Breast epithelium (tissue), 4 donors: ENCODE measurements around the gene RBBP8NL. TPM values are rescaled to one million over a fixed set of nuclear protein-coding genes. Genes with fewer than 3 reads are reported as not detected.
A peak's percentile ranks its signal among the peaks of the same experiment; 100 is the strongest.

ENCODE experiments used
- DNase-seq, 2 donors: peaks; one replicate each; pipeline ENCODE4 v3.0.0-alpha.2; 2019; ENCODE audit warnings: low spot score in 2 of 2
- H3K27ac ChIP-seq, 2 donors: fragments of 200-600 bp; sonication (generic) in 1 of 2; one replicate each; pipeline ENCODE4 v1.5.1; 2016 to 2019; ENCODE audit warnings: mild to moderate bottlenecking in 1 of 2
- H3K27me3 ChIP-seq, 2 donors: fragments of 200-600 bp; sonication (generic) in 1 of 2; one replicate each; pipeline versions ENCODE4 v1.5.1 to v1.6.0; 2017 to 2019; ENCODE audit warnings: control low read depth in 1 of 2, mild to moderate bottlenecking in 1 of 2
- H3K36me3 ChIP-seq: fragments of 200-600 bp; one replicate; pipeline ENCODE4 v1.5.1; 2019
- H3K4me1 ChIP-seq, 2 donors: fragments of 200-600 bp; sonication (generic); one replicate each; pipeline ENCODE4 v1.5.1; 2016 to 2019; ENCODE audit warnings: control low read depth in 1 of 2
- H3K4me3 ChIP-seq, 3 donors: fragments of 200-600 bp; sonication (generic); 1 replicate in 2 of 3; 2 replicates in 1 of 3; pipeline ENCODE4 v1.5.1; 2016 to 2019; ENCODE audit warnings: mild to moderate bottlenecking in 3 of 3, moderate library complexity in 2 of 3
- H3K9me3 ChIP-seq, 2 donors: fragments of 200-600 bp; sonication (generic) in 1 of 2; one replicate each; pipeline ENCODE4 v1.5.1; 2016 to 2019; ENCODE audit warnings: control low read depth in 1 of 2
- POLR2A ChIP-seq: fragments of 450-650 bp; IDR thresholded peaks from one replicate; pipeline ENCODE4 v1.6.1; 2016; ENCODE audit warnings: antibody characterized with exemption, mild to moderate bottlenecking, moderate library complexity
- POLR2AphosphoS5 ChIP-seq, 3 donors: sonication (generic); formaldehyde crosslinking; IDR thresholded peaks; one replicate each; pipeline ENCODE4 v1.6.1; 2017; ENCODE audit warnings: antibody characterized with exemption in 3 of 3
- intact Hi-C: fragments of 100-400 bp; cut with DNase I; formaldehyde crosslinking; loops from one replicate; pipeline ENCODE4 v1.15.1; 2023; ENCODE audit warnings: low total_unique reads
- total RNA-seq, 3 donors: library from RNA; depleted of rRNA; stranded (reverse); fragments of >200 nt; gene quantifications; one replicate each; pipeline ENCODE4 v1.1.0, GENCODE V29; 2016
- TF ChIP-seq, protein P1 (sequence below), 3 donors: fragments of 450-650 bp; IDR thresholded peaks; one replicate each; pipeline ENCODE4 v1.5.1; 2016 to 2017; ENCODE audit warnings: antibody characterized with exemption in 3 of 3, mild to moderate bottlenecking in 3 of 3, moderate library complexity in 3 of 3

The RBBP8NL gene
- total RNA-seq, 3 donors from 2014 or later = 2.0 to 4.0 TPM; not detected in 1

DNA sequence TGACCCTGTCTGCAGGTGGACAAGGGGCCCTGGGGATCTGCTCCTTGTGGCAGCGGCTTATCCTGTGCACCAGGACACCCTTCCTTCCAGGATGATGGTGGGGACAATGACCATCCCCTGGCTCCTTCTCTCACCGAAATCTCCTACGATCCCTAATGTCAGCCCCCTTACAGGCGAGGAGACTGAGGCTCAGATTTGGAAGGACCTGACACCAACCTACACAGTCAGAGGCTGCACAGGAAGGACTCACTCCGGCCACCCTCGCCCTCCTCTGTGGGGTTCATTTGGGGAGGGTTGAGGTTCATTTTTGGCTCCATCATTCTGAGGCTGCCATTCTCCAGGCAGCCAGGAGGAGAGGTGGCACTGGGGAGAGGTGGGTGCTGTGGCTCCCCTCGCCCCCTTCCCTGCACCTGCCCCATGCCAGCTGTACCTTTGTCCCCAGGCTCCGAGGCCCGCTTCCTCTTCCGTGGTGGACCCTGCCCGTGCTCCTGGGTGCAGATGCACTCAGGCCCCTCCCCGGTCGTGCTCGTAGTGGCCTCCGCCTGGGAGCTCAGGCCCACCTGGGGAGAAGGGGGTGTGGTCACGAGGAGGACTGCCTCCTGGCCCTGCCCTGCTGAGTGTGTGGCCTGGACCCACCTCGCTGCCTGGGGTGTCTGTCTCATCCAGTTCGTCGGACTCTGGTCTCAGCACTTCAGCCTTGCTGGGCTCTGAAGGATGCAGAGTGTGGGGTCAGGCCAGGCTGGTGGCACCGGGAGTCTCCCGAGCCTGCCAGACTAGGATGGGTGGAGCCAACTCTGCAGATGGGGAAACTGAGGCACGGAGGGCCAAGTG lies 14.9 kb downstream of the RBBP8NL start:
- Histone ChIP-seq H3K9me3 (no peaks in the 10 kb centered on the region), H3K36me3 (no peaks in the 10 kb centered on the region), H3K4me1 (peaks cover 3 to 20% of the 10 kb centered on the region in 2 donors), H3K27ac (no peak overlapping the region), H3K4me3 (no peak overlapping the region), H3K27me3 (peaks cover 0 to 4% of the 10 kb centered on the region in 2 donors)
- DNase-seq = no peak
- intact Hi-C loops = no loop called here
- TF ChIP-seq POLR2A (no peak), POLR2AphosphoS5 (IDR thresholded peaks at IDR 0.05) (no peak)
- TF ChIP-seq, protein P1, sequence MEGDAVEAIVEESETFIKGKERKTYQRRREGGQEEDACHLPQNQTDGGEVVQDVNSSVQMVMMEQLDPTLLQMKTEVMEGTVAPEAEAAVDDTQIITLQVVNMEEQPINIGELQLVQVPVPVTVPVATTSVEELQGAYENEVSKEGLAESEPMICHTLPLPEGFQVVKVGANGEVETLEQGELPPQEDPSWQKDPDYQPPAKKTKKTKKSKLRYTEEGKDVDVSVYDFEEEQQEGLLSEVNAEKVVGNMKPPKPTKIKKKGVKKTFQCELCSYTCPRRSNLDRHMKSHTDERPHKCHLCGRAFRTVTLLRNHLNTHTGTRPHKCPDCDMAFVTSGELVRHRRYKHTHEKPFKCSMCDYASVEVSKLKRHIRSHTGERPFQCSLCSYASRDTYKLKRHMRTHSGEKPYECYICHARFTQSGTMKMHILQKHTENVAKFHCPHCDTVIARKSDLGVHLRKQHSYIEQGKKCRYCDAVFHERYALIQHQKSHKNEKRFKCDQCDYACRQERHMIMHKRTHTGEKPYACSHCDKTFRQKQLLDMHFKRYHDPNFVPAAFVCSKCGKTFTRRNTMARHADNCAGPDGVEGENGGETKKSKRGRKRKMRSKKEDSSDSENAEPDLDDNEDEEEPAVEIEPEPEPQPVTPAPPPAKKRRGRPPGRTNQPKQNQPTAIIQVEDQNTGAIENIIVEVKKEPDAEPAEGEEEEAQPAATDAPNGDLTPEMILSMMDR (IDR thresholded peaks at IDR 0.05) = no peak

DNA sequence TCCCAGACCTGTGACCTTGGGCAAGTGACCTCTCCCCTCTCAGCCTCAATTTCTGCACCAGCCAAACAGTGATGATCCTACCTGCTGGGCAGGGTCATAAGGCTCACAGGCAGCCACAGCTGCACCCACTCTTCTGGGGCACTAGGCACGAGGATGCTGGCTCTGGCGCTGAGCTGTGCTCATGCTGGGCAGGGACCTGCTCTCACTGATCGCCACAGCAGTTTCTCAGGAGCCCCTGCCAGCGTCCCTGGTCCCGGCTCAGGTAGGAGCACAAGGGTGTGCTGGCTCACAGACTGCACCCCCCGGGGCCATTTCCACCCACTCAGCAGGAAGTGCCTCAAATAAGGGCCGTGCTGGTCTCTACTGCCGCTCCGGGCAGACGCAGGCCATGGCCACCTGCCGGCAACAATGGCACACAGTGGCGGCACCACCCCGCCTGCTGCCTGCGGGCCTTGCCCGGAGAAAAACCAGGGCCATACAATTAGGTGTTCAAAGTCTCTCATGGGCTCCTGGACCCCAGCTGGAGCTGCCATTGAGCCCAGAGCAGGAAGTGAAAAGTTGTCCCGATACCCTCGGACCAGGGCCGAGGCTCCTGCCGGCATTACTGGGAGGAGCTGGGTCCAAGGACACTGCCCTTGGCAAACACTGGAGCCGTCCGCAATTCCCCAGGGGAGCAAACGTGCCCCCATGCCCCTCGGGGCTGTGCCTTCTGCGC lies 15.7 kb downstream of the RBBP8NL start:
- H3K4me1 ChIP-seq = peaks cover 5 to 20% of the 10 kb centered on the region in 2 donors
- H3K9me3 ChIP-seq = no peaks in the 10 kb centered on the region
- H3K36me3 ChIP-seq = no peaks in the 10 kb centered on the region
- no peak overlapping the region for H3K27ac ChIP-seq
- H3K4me3 ChIP-seq = no peak overlapping the region
- peaks cover 0 to 4% of the 10 kb centered on the region in 2 donors for H3K27me3 ChIP-seq
- DNase-seq = no peak
- intact Hi-C loops = no loop called here
- TF ChIP-seq POLR2AphosphoS5 (IDR thresholded peaks at IDR 0.05) = no peak

DNA sequence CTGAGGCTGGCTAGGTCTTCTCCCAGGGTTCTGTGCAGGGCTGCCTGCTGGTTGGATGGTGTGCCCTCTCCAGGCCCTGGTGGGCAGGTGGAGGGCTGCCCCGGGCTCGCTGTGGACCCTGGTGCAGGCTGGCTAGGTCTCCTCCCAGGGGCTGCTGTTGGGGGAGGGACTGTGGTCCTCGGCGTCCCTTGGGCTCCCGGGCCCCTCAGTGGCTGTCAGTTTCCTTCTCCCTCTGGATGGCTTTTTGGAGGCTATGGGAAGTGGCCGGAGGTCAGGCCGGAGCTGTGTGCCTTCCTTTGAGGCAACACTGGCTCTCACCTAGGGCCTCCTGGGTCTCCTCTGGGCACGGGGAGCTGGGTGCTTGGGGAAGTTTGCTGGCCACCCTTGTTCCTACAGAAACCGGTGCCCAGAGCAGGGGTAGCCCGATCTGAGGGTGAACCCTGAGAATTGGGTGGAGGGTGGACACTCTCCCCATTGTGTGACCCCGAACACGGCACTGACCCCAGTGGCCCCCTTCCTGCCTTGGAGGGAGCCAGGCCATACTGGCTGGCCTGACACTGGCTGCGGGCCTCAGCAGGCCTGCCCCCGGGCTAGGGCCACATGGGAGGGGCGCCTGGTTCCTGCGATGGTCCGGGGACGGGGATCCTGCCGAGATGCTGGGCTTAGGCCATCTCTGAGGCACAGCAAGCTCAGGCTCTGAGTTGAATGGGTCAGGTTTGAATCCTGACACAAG lies 16.4 kb downstream of the RBBP8NL start:
- Histone ChIP-seq H3K4me1 (peaks cover 5 to 26% of the 10 kb centered on the region in 2 donors), H3K27ac (peak overlapping the region in 1 of 2 donors; percentile 2), H3K27me3 (peaks cover 0 to 4% of the 10 kb centered on the region in 2 donors), H3K9me3 (no peaks in the 10 kb centered on the region), H3K36me3 (no peaks in the 10 kb centered on the region), H3K4me3 (no peak overlapping the region)
- intact Hi-C loops = no loop called here
- TF ChIP-seq, protein P1 (IDR thresholded peaks at IDR 0.05) = no peak
- TF ChIP-seq POLR2A = no peak
- no peak for TF ChIP-seq POLR2AphosphoS5 (IDR thresholded peaks at IDR 0.05)
- DNase-seq = no peak

DNA sequence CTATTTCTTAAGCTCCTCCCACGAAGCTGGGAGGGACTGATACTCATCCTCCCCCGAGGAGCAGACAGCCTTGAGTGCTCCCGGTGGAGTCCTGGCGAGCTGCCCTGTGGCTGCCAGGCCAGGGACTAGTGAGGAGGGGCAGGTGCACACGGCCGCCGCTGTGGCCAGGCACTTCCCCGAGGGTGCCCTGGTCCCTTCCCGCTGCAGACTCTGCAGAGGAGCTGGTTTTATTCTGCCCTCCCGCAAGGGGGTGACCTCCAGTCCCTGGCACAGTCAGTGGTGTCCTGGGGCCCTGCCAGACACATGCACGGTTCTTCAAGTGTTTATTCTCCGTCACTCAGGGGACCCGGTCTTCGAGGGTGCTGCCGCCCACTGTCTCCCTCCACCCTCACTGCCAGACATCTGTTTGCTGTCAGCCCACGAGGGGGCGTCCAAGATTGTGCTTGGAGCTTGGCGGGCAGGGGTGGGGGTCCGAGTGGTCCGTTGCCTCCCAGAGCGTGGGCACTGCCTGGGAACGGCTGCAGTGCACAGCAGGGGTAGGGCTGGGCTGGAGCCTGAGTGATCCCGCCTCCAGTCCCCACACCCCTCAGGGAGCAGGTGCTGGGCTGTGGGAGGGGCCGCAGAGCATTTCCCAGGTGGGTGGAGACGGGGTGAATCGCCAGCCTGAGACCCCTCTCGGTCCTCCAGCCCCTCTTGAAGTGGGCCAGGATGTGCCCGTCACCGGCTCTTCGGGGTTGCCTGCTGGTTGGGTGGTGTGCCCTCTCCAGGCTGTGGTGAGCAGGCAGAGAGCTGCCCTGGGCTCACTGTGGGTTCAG lies 17.2 kb downstream of the RBBP8NL start:
- Histone ChIP-seq H3K9me3 (no peaks in the 10 kb centered on the region), H3K36me3 (no peaks in the 10 kb centered on the region), H3K27me3 (no peaks in the 10 kb centered on the region), H3K27ac (peak overlapping the region; percentile 2 to 42), H3K4me3 (no peak overlapping the region), H3K4me1 (peaks cover 11 to 32% of the 10 kb centered on the region in 2 donors)
- TF ChIP-seq POLR2A (no peak), POLR2AphosphoS5 (IDR thresholded peaks at IDR 0.05) (no peak)
- TF ChIP-seq, protein P1 (IDR thresholded peaks at IDR 0.05) = peak; percentile 12 to 38 (median 23)
- intact Hi-C loops = no loop called here
- DNase-seq = peak; percentile 61 to 80
